ENCODE measurements around the gene CPLANE2.
"Not testable (repeated sequence)": the region's sequence is repeated elsewhere in the genome, so short reads cannot be mapped to it uniquely, and the experiment has no call there.

The CPLANE2 gene

DNA sequence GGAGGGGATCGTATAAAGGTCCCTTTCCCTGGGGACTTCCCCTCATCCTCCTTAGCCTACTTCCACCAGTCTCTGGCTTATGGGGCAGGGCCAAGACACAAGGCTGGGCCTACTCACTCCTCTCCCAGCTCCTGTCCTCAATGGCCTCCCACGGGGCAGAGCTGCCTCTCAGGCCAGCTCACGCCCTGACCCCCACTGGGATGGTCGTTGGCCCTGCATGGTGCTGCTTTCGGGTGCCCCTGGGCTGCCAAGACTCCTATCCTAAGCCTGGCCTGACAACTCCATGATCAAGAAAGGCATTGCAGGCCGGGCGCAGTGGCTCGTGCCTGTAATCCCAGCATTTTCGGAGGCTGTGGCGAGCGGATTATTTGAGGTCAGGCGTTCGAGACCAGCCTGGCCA is 6.2 kb downstream of the CPLANE2 start:
- Mint-ChIP-seq H3K9me3 (no peaks in the 10 kb centered on the region), H3K4me1 (peaks cover 21% of the 10 kb centered on the region), H3K36me3 (peaks cover 10% of the 10 kb centered on the region), H3K27me3 (peaks cover 40% of the 10 kb centered on the region), H3K27ac (no peak overlapping the region), H3K4me3 (no peak overlapping the region)
- CTCF ChIA-PET: no interaction called here
- DNase-seq: no peak

DNA sequence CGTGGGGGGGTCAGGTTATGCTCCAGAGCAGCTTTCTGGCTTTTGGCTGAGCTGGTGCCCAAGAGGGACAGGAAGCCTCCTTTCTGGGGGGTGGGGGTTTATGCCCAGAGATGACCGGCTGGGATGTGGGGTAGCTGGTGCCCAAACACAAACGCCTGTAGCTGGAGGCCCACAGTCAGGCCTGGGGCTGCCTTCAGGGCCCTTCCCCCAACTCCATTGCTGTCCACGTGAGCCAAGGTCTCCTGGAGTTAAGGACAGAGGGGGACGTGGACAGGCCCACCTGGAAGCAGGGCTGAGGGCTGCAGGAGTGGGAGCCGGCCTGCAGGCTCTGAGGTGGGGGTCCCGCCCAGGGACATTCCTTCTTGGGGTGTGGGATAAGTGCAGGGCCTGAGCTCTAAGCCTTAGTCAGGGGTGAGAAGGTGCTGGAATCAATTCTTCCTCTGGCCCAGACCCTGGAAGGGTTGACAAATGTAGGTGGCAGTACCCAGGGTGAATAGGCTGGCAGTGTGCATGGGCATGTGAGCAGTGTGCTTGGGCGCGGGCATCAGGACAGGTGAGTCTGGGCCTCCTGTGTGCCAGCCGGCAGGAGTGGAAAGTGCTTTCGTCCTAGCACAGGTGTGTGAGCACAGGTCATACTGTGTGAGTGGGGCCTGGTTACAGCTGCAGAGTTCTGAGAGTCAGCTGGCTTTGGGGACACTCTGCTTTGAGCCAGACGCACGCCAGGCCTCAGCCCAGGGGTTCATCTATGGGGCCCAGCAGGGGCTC is 6.8 kb downstream of the CPLANE2 start:
- DNase-seq: no peak
- H3K27me3 Mint-ChIP-seq: peaks cover 46% of the 10 kb centered on the region
- CTCF ChIA-PET: no interaction called here
- H3K4me1 Mint-ChIP-seq: peaks cover 18% of the 10 kb centered on the region
- peaks cover 10% of the 10 kb centered on the region for H3K36me3 Mint-ChIP-seq
- H3K9me3 Mint-ChIP-seq: no peaks in the 10 kb centered on the region
- no peak overlapping the region for H3K4me3 Mint-ChIP-seq
- no peak overlapping the region for H3K27ac Mint-ChIP-seq

DNA sequence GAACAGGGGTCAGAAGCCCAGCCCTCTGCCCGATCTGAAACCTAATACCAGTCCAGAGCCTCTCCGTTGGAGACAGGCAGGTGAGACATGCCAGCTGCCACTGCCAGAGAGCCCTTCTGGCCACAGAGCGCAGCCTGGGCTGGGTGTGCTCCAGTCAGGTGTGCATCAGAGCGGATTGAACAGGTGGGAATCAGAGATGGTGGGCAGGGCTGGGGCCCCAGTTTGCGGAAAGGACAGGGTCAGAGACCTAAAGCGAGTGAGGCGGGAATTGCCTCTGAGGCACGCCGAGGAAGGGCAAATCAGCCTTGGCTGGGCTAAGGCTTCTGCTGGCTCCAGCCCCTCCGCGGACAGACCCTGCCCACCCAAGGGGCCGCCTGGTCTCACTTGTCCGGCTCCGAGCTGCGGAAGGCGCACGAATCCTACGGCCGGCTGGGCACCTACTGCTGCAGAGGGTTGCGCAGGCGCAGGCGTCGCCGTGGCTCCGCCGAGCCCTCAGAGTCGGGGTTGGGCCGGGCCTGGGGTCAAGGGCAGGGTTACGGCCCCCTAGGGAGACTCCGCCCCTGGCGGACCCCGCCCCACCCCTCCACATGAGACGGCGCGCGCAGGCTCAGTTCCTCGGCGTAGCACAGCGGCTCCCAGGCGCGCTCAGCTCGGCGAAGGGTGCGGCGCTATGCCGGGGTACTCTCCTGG is 10.3 kb downstream of the CPLANE2 start:
- H3K27me3 Mint-ChIP-seq: peaks cover 60% of the 10 kb centered on the region
- DNase-seq: no peak
- peaks cover 10% of the 10 kb centered on the region for H3K36me3 Mint-ChIP-seq
- CTCF ChIA-PET: no interaction called here
- peaks cover 14% of the 10 kb centered on the region for H3K4me1 Mint-ChIP-seq
- H3K4me3 Mint-ChIP-seq: no peak overlapping the region
- no peak overlapping the region for H3K27ac Mint-ChIP-seq
- no peaks in the 10 kb centered on the region for H3K9me3 Mint-ChIP-seq

DNA sequence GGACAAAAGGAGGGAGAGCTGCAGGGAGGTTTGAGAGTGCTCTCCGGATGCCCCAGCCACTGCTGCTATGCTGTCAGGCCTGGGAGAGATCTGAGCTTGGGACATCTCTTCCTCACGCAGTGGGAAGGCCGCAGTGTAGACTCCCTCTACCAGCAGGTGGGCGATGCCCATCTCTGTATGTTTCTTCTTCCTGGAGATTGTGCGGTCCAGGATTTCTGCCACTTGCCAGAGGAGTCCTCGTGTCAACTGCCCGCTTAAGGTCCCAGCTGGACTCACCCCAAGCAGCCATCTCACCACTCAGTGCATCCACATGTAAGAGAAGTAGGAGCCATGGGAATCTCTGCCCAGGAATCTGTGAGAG is 10.9 kb downstream of the CPLANE2 start:
- no peak for DNase-seq
- no peak overlapping the region for H3K27ac Mint-ChIP-seq
- H3K9me3 Mint-ChIP-seq: no peaks in the 10 kb centered on the region
- peaks cover 10% of the 10 kb centered on the region for H3K36me3 Mint-ChIP-seq
- H3K4me3 Mint-ChIP-seq: no peak overlapping the region
- CTCF ChIA-PET: no interaction called here
- peaks cover 63% of the 10 kb centered on the region for H3K27me3 Mint-ChIP-seq
- peaks cover 14% of the 10 kb centered on the region for H3K4me1 Mint-ChIP-seq

DNA sequence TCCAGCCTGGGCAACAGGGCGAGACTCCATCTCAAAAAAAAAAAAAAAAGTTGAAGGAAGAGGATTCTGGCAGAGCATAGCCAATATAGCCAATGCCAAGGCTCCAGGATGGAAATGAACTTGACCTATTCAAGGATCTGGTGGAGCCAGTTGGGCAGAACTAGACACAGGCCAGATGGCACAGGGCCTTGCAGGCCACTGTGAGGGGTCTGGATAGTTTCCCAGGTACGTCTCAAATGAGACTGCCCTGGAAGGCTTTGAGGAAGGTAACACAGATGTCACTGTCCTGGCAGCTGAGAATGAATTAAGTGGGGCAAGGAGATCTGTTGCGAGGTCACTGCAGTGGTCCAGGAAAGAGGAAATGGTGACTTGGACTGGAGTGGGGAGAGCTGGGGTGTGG is 12.5 kb downstream of the CPLANE2 start:
- no peaks in the 10 kb centered on the region for H3K9me3 Mint-ChIP-seq
- H3K4me1 Mint-ChIP-seq: peaks cover 22% of the 10 kb centered on the region
- no peak for DNase-seq
- CTCF ChIA-PET: interaction anchor here (1.1 kb wide), 1 partner anchor 11 kb away, joined by 4 read pairs; no protein-coding TSS in a partner anchor
- H3K36me3 Mint-ChIP-seq: peaks cover 10% of the 10 kb centered on the region
- no peak overlapping the region for H3K4me3 Mint-ChIP-seq
- no peak overlapping the region for H3K27ac Mint-ChIP-seq
- peaks cover 66% of the 10 kb centered on the region for H3K27me3 Mint-ChIP-seq

DNA sequence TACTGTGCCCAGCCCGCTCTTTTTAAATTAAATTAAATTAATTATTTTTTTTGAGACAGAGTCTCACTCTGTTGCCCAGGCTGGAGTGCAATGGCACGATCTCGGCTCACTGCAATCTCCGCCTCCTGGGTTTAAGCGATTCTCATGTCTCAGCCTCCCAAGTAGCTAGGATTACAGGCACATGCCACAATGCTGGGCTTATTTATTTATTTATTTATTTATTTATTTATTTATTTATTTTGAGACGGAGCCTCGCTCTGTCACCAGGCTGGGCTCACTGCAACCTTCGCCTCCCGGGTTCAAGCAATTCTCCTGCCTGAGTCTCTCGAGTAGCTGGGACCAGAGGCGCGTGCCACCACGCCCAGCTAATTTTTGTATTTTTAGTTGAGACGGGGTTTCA is 14.3 kb downstream of the CPLANE2 start:
- CTCF ChIA-PET: interaction anchor here (2.1 kb wide), 1 partner anchor 13 kb away, joined by 4 read pairs; no protein-coding TSS in a partner anchor
- H3K36me3 Mint-ChIP-seq, DNase-seq, H3K4me3 Mint-ChIP-seq, H3K9me3 Mint-ChIP-seq, H3K27ac Mint-ChIP-seq: not testable (repeated sequence)
- peaks cover 20% of the 10 kb centered on the region for H3K4me1 Mint-ChIP-seq
- peaks cover 48% of the 10 kb centered on the region for H3K27me3 Mint-ChIP-seq

DNA sequence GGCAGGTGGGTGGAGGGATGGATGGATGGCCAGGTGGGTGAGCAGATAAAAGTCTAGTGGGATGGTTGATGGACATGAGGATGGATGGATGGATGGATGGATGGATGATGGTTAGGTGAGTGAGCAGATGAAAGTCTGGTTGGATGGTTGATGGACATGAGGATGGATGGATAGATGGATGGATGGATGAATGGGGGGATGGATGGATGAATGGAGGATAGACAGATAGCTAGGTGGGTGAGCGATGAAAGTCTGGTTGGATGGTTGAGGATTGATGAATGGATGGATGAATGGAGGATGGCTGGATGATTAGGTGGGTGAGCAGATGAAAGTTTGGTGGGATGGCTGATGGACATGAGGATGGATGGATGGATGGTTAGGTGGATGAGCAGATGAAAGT is 15.5 kb downstream of the CPLANE2 start:
- no peak for DNase-seq
- H3K9me3 Mint-ChIP-seq: no peaks in the 10 kb centered on the region
- H3K36me3 Mint-ChIP-seq: peaks cover 1% of the 10 kb centered on the region
- peaks cover 37% of the 10 kb centered on the region for H3K27me3 Mint-ChIP-seq
- H3K4me1 Mint-ChIP-seq: peaks cover 32% of the 10 kb centered on the region
- no peak overlapping the region for H3K27ac Mint-ChIP-seq
- CTCF ChIA-PET: interaction anchor here (2.1 kb wide), 1 partner anchor 14 kb away, joined by 4 read pairs; no protein-coding TSS in a partner anchor
- no peak overlapping the region for H3K4me3 Mint-ChIP-seq

DNA sequence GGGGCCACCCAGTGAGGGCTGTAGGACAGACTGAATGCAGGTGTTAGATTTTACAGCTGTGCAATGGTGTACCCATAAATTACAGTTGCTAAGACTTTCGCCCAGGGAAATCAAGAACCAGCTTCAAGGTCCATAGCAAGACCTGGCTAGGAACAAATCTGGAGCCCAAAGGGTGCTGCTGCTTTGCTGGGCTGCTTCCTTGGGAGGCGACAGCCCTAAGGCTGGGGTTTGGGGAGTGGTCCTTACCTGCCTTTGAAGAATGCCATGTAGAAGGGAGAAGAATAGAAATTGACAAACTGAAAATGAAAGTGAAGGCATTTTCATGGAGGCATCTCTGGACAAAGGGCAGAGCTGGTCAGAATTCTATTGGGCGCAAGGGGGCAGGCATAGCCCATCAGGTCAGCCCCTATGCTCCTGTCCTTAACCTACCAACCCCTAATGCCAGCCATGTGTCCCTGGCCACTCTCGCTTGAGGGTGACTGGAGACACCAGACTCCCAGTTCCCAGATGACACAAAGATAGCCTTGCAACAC is 16.9 kb downstream of the CPLANE2 start:
- H3K36me3 Mint-ChIP-seq: no peaks in the 10 kb centered on the region
- no peak overlapping the region for H3K27ac Mint-ChIP-seq
- DNase-seq: no peak
- peaks cover 33% of the 10 kb centered on the region for H3K27me3 Mint-ChIP-seq
- CTCF ChIA-PET: interaction anchor here (0.9 to 1.6 kb wide), 3 partner anchors 15 to 24 kb away, joined by 3 to 4 read pairs (median 4); no protein-coding TSS in a partner anchor
- no peak overlapping the region for H3K4me3 Mint-ChIP-seq
- peaks cover 37% of the 10 kb centered on the region for H3K4me1 Mint-ChIP-seq
- H3K9me3 Mint-ChIP-seq: no peaks in the 10 kb centered on the region

DNA sequence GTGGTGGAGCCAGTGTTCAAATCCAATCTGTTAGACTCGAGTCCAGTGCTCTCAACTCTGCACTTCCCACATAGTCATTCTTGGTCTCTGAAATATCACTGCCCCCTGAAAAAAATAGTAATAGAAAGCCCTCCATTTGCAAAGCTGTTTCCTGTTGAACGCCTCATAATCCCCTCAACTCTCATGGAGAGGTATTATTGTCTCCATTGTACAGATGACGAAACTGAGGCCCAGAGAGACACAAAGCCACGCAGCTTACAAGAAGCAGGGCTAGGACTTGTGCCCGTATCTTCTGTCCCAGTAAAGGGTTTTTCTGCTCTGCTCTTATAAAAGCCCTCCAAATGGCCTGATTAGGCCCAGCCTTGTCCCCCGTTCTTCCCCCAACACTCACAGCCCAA is 18.3 kb downstream of the CPLANE2 start:
- DNase-seq: no peak
- H3K4me1 Mint-ChIP-seq: peaks cover 37% of the 10 kb centered on the region
- no peaks in the 10 kb centered on the region for H3K36me3 Mint-ChIP-seq
- H3K27ac Mint-ChIP-seq: no peak overlapping the region
- H3K27me3 Mint-ChIP-seq: peaks cover 31% of the 10 kb centered on the region
- no peak overlapping the region for H3K4me3 Mint-ChIP-seq
- H3K9me3 Mint-ChIP-seq: no peaks in the 10 kb centered on the region
- CTCF ChIA-PET: interaction anchor here (1.3 to 1.9 kb wide), 3 partner anchors 13 to 26 kb away, joined by 3 to 6 read pairs (median 4); no protein-coding TSS in a partner anchor

DNA sequence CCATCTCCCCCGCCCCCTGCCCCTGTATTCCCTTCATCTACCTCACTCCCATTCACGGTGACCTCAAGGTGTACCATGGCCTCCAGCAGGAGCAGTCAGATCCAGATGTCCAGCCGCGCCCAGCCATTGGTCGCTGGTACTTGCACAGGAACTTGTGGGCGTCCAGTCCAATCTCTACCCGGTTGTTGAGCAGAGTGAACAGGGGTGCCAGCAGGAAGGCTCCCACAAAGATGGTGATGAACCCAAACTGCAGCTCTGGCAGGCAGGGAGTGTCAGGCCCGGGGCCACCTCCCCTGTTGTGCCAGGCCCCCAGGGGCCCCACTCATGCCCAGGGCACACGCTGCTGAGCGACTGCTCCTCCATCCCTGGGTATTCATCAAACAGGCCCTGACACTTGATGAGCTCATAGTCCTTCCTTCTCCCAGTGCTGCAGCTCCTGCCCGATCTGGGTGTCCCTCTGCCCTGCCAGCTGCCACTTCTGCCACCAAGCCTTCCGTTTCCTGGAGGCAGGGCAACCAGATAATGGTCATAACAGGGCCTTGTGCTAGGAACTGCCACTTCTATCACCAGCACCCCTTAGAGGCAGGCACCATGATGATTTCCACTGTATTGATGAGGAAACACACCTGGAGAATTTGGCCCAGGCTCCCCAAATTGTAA is 18.8 kb downstream of the CPLANE2 start:
- CTCF ChIA-PET: interaction anchor here (1.3 to 2.2 kb wide), 5 partner anchors 13 to 139 kb away, joined by 3 to 10 read pairs (median 4); no protein-coding TSS in a partner anchor
- H3K9me3 Mint-ChIP-seq: no peaks in the 10 kb centered on the region
- no peaks in the 10 kb centered on the region for H3K36me3 Mint-ChIP-seq
- peak overlapping the region; percentile 28 for H3K4me3 Mint-ChIP-seq
- peaks cover 37% of the 10 kb centered on the region for H3K4me1 Mint-ChIP-seq
- peaks cover 31% of the 10 kb centered on the region for H3K27me3 Mint-ChIP-seq
- no peak for DNase-seq
- H3K27ac Mint-ChIP-seq: peak overlapping the region; percentile 33

DNA sequence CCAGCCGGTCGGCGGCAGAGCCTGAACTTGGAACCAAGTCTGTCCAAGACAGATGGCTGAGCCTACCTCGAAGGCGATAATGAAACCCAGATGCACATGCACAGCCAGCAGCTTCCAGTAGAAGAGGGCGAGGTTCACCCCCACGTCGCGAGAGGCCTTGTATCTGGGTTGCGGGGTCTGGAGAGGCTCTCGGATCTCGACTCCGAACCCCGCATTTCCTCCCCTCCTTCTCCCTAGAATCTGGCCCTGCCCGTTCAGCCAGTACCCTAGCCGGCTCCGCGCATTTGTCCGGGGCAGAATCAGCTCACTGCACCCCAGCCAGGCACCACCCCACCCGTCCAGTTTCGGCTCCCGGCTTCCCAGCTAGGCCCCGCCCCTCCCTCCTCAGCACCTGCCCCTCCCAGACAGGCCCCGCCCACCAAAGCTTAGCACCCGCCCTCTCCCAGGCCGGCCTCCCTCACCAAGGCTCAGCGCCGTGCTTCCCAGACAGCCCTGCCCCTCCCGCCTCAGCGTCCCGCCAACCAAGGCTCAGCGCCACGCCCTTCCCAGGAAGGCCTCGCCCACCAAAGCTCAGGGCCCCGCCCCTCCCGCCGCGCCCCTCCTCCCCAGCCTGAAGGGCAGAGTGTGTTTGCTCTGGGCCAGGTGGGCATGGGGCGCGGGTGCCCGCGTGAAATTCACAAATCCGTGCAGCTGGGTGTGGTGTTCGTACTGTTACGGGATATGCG is 19.8 kb downstream of the CPLANE2 start:
- Mint-ChIP-seq H3K36me3 (no peaks in the 10 kb centered on the region), H3K4me3 (peak overlapping the region; percentile 64)

DNA sequence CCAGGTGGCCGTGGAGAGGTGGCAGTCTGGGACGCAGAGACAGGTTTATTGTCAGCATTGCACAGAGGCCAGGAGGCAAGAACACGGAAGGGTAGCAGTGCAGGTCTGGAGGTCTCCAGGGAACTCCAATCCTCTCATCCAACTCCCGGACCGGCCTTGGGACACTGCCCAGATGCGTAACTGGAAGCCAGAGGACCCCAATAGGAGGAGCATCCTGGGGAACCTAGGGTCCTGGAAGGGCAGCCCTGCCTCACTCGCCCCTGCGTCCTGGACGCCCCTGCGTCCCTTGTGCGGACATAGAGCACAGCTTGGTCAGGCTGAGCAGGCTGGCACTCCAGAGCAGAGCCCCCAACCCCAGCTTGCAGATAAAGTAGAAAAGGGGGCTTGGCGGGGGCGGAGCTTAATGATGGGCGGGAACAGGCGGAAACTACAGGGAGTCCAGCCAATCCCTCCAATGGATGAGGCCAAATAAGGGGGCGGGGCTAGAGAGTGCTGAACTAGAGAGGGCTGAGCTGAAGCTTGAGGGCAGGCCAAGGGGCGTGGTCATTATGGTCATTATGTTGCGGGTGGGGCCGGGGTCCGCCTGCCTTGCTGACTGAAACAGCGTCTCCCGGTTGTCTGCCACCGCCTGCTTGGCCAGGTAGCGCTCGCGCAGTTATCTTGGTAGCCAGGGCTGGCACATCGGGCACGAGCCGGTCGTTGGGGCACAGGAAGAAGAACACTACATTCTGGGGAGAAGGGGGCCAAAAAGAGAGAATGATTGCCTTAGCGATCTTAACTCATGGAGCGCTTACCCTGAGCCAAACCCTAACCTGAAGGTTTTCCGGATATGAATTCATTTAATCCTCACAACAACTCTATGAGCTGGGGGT is 20.9 kb downstream of the CPLANE2 start:
- Mint-ChIP-seq H3K4me1 (peaks cover 37% of the 10 kb centered on the region), H3K27me3 (peaks cover 42% of the 10 kb centered on the region), H3K4me3 (peak overlapping the region; percentile 64), H3K36me3 (no peaks in the 10 kb centered on the region), H3K9me3 (no peaks in the 10 kb centered on the region), H3K27ac (no peak overlapping the region)
- CTCF ChIA-PET: interaction anchor here (0.9 to 2.2 kb wide), 2 partner anchors 13 to 137 kb away, joined by 5 to 10 read pairs; no protein-coding TSS in a partner anchor
- peak; percentile 78 for DNase-seq

More for the DNA sequence above, 19.8 kb downstream of the CPLANE2 start:
- H3K27ac Mint-ChIP-seq: peak overlapping the region; percentile 13
- H3K9me3 Mint-ChIP-seq: no peaks in the 10 kb centered on the region
- DNase-seq: peak; percentile 97
- H3K27me3 Mint-ChIP-seq: peaks cover 40% of the 10 kb centered on the region
- CTCF ChIA-PET: interaction anchor here (0.7 to 2.2 kb wide), 6 partner anchors 9 to 138 kb away, joined by 3 to 10 read pairs (median 4); no protein-coding TSS in a partner anchor
- H3K4me1 Mint-ChIP-seq: peaks cover 37% of the 10 kb centered on the region

DNA sequence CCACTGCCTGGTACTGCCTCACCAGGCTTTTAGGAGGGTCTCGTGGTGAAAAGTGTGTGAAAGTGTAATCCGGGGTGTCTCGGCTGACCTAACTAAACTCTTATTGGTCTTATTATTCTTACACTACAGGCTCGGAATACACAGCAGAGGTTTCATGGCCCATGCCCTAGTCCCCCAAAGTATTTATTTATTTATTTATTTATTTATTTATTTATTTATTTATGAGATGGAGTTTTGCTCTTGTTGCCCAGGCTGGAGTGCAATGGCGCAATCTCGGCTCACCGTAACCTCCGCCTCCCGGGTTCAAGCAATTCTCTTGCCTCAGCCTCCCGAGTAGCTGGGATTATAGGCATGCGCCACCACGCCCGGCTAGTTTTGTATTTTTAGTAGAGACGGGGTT is 21.7 kb downstream of the CPLANE2 start:
- DNase-seq, H3K36me3 Mint-ChIP-seq, CTCF ChIA-PET, H3K27ac Mint-ChIP-seq, H3K4me3 Mint-ChIP-seq, H3K9me3 Mint-ChIP-seq: not testable (repeated sequence)
- peaks cover 37% of the 10 kb centered on the region for H3K27me3 Mint-ChIP-seq
- H3K4me1 Mint-ChIP-seq: peaks cover 36% of the 10 kb centered on the region

Measured in activated naive CD4-positive, alpha-beta T cell treated with anti-CD3 and anti-CD28 coated beads, Interleukin-2, amount 10 ng/mL, durations not matched to agents 7 days and 5 days (primary cell).